Measurements from ENCODE around the gene ZCCHC9. TPM values are rescaled to one million over a fixed set of nuclear protein-coding genes. Genes with fewer than 3 reads are reported as not detected.

Gene ZCCHC9
- total RNA-seq, 6 donors from 2014 or later = 14.7 to 35.6 (median 18.3) TPM

DNA sequence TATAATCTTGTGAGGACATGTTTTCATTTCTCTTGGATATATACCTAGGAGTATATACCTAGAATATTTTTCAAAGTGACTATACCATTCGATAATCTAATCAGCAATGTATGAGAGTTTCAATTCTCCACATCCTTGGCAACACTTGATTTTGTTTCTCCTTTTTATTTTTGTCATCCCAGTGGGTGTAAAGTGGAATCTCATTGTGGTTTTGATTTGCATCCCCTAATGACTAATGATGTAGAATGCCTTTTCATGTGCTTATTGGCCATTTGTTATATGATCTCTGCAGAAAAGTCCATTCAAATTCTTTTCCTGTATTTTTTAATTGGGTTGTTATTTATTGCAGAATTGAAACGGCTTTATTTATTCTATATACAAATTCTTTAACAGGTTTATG lies 15.2 kb downstream of the ZCCHC9 start:
- H3K4me3 ChIP-seq = no peak overlapping the region
- ATAC-seq (ENCODE audit: low FRiP score in 2 of 2) (no peak), DNase-seq (no peak)
- H3K27me3 ChIP-seq = no peaks in the 10 kb centered on the region
- 83 to 84% methylated on average over 2 of the region's 2 CpGs for WGBS, 2 donors
- H3K36me3 ChIP-seq = peaks cover 8 to 28% (median 19%) of the 10 kb centered on the region in 4 donors
- no peaks in the 10 kb centered on the region for H3K9me3 ChIP-seq
- TF ChIP-seq POLR2A (IDR thresholded peaks at IDR 0.05) = no peak
- no peak for TF ChIP-seq POLR2AphosphoS5 (IDR thresholded peaks at IDR 0.05)
- no peak for TF ChIP-seq EP300 (IDR thresholded peaks at IDR 0.05)
- TF ChIP-seq, protein P1, sequence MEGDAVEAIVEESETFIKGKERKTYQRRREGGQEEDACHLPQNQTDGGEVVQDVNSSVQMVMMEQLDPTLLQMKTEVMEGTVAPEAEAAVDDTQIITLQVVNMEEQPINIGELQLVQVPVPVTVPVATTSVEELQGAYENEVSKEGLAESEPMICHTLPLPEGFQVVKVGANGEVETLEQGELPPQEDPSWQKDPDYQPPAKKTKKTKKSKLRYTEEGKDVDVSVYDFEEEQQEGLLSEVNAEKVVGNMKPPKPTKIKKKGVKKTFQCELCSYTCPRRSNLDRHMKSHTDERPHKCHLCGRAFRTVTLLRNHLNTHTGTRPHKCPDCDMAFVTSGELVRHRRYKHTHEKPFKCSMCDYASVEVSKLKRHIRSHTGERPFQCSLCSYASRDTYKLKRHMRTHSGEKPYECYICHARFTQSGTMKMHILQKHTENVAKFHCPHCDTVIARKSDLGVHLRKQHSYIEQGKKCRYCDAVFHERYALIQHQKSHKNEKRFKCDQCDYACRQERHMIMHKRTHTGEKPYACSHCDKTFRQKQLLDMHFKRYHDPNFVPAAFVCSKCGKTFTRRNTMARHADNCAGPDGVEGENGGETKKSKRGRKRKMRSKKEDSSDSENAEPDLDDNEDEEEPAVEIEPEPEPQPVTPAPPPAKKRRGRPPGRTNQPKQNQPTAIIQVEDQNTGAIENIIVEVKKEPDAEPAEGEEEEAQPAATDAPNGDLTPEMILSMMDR (IDR thresholded peaks at IDR 0.05) = no peak
- no peaks in the 10 kb centered on the region for H3K4me1 ChIP-seq
- no peak overlapping the region for H3K27ac ChIP-seq

- no peak overlapping the region for H3K27ac ChIP-seq
- H3K9me3 ChIP-seq = no peaks in the 10 kb centered on the region
- TF ChIP-seq POLR2A (IDR thresholded peaks at IDR 0.05) (no peak), POLR2AphosphoS5 (IDR thresholded peaks at IDR 0.05) (no peak), EP300 (IDR thresholded peaks at IDR 0.05) (no peak)
- TF ChIP-seq, protein P1 (IDR thresholded peaks at IDR 0.05) = no peak
- WGBS, 2 donors = 52 to 74% methylated on average over 2 of the region's 2 CpGs
- DNase-seq (no peak), ATAC-seq (ENCODE audit: low FRiP score in 2 of 2) (no peak)
- H3K27me3 ChIP-seq = no peaks in the 10 kb centered on the region
- H3K36me3 ChIP-seq = peaks cover 3 to 18% (median 10%) of the 10 kb centered on the region in 4 donors
- no peaks in the 10 kb centered on the region for H3K4me1 ChIP-seq
- no peak overlapping the region for H3K4me3 ChIP-seq
Measured at GRCh38 chr5:81317536-81317935, 16.1 kb downstream of the ZCCHC9 start.

DNA sequence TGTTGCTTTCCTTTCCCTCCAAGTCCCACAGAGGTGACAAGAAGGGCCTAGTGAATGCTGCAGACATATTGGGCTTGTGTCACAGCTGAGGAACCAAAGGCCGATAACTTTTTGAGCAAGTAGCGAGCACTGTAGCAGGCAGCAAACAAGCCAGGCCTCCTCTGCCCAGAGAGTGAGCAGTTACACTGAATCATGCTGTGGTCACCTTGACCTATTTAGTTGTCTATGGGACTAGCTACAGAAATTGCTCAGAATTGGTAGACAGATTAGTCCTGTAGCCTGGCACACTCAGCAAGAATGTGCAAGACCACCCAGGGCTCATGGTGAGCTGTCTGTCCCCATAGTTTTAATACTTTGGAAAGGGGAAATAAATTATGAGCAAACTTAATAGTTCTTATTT lies 25.2 kb downstream of the ZCCHC9 start:
- no peak overlapping the region for H3K27ac ChIP-seq
- TF ChIP-seq POLR2AphosphoS5 (IDR thresholded peaks at IDR 0.05) = no peak
- TF ChIP-seq, protein P1 (IDR thresholded peaks at IDR 0.05) = no peak
- no peak for TF ChIP-seq POLR2A (IDR thresholded peaks at IDR 0.05)
- TF ChIP-seq EP300 (IDR thresholded peaks at IDR 0.05) = no peak
- WGBS, 2 donors = 97 to 100% methylated on average over 1 to 2 of the region's 2 CpGs
- no peak for ATAC-seq (ENCODE audit: low FRiP score in 2 of 2)
- no peak overlapping the region for H3K4me3 ChIP-seq
- no peaks in the 10 kb centered on the region for H3K36me3 ChIP-seq
- no peak for DNase-seq
- no peaks in the 10 kb centered on the region for H3K4me1 ChIP-seq
- no peaks in the 10 kb centered on the region for H3K9me3 ChIP-seq
- no peaks in the 10 kb centered on the region for H3K27me3 ChIP-seq

- no peak for TF ChIP-seq POLR2A (IDR thresholded peaks at IDR 0.05)
- TF ChIP-seq, protein P1 (IDR thresholded peaks at IDR 0.05) = no peak
- no peak for TF ChIP-seq POLR2AphosphoS5 (IDR thresholded peaks at IDR 0.05)
- TF ChIP-seq EP300 (IDR thresholded peaks at IDR 0.05) = no peak
- ATAC-seq (ENCODE audit: low FRiP score in 2 of 2) = no peak
- H3K4me3 ChIP-seq = no peak overlapping the region
Measured at GRCh38 chr5:81334304-81335061, 33.1 kb downstream of the ZCCHC9 start.

DNA sequence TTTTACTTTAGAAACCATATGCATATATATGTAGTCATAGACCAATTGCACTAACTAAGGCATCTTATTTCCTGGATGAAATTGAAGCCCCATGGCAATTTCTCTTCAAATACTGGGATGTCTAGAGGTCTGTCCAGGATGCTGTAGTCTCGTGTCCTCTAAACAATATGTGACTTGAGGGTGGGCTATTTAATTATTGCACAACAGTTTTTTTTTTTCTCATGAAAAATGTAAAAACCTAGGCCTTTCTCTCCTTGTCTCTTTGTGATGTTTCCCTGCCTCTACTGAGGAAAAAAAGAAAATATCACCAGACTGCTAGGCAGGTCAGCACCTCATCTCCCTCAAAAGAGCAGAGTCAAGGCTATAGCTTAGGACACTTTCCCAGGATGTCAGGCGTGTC lies 34.6 kb downstream of the ZCCHC9 start:
- no peak for ATAC-seq (ENCODE audit: low FRiP score in 2 of 2)
- Histone ChIP-seq H3K9me3 (no peaks in the 10 kb centered on the region), H3K27me3 (no peaks in the 10 kb centered on the region), H3K27ac (no peak overlapping the region), H3K4me1 (no peaks in the 10 kb centered on the region), H3K4me3 (no peak overlapping the region), H3K36me3 (no peaks in the 10 kb centered on the region)
- no peak for DNase-seq
- 66 to 72% methylated on average over 2 of the region's 2 CpGs for WGBS, 2 donors
- TF ChIP-seq, protein P1 (IDR thresholded peaks at IDR 0.05) = no peak
- TF ChIP-seq EP300 (IDR thresholded peaks at IDR 0.05) (no peak), POLR2AphosphoS5 (IDR thresholded peaks at IDR 0.05) (no peak), POLR2A (IDR thresholded peaks at IDR 0.05) (no peak)

More at GRCh38 chr5:81334304-81335061, 33.1 kb downstream of the ZCCHC9 start:
- WGBS, 2 donors = 75 to 85% methylated on average over 14 of the region's 14 CpGs
- H3K27me3 ChIP-seq = no peaks in the 10 kb centered on the region
- H3K36me3 ChIP-seq = no peaks in the 10 kb centered on the region
- H3K27ac ChIP-seq = no peak overlapping the region
- H3K9me3 ChIP-seq = no peaks in the 10 kb centered on the region
- H3K4me1 ChIP-seq = no peaks in the 10 kb centered on the region
- DNase-seq = no peak
